ENCODE results near the gene TMEM69. TPM values are rescaled to one million over a fixed set of nuclear protein-coding genes. Genes with fewer than 3 reads are reported as not detected.

The TMEM69 gene
- total and polyA plus RNA-seq, 2 of the 13 experiments (the other 11 are each of a cell fraction or from before 2014, with no cell fraction given): 25.4 to 135 TPM

- TF ChIP-seq POLR2AphosphoS2 (IDR thresholded peaks at IDR 0.05; ENCODE audit: low read depth, low read length) (no peak), THAP11 (CRISPR knock-in tag; IDR thresholded peaks at IDR 0.05) (peak; percentile 96), RFX3 (CRISPR knock-in tag; IDR thresholded peaks at IDR 0.05) (no peak), UBTF (CRISPR knock-in tag; IDR thresholded peaks at IDR 0.05) (peak; percentile 56), MXD1 (CRISPR knock-in tag; IDR thresholded peaks at IDR 0.05) (0 out of 2 replicates have a peak, but pooled peaks have one; percentile 45), ELF3 (CRISPR knock-in tag; IDR thresholded peaks at IDR 0.05) (peak; percentile 58; the same call in 1 of the 2 replicates), ARID3A (IDR thresholded peaks at IDR 0.05; ENCODE audit: low read depth, low read length) (peak; percentile 47; the same call in 1 of the 2 replicates), RAD51 (IDR thresholded peaks at IDR 0.05; ENCODE audit: borderline replicate concordance) (no peak), KLF15 (CRISPR knock-in tag; IDR thresholded peaks at IDR 0.05; ENCODE audit: borderline replicate concordance) (no peak), ELF1 (CRISPR knock-in tag; IDR thresholded peaks at IDR 0.05) (peak; percentile 84), TRAFD1 (CRISPR knock-in tag; IDR thresholded peaks at IDR 0.05; ENCODE audit: borderline replicate concordance) (no peak), IRF2 (CRISPR knock-in tag; IDR thresholded peaks at IDR 0.05) (peak; percentile 77), ZFP62 (CRISPR knock-in tag; IDR thresholded peaks at IDR 0.05) (no peak), CREB1 (IDR thresholded peaks at IDR 0.05) (no peak), CREB1 (CRISPR knock-in tag; IDR thresholded peaks at IDR 0.05) (peak; percentile 85), SP4 (CRISPR knock-in tag; IDR thresholded peaks at IDR 0.05) (peak; percentile 57), MBD4 (IDR thresholded peaks at IDR 0.05; ENCODE audit: borderline replicate concordance, low read length) (no peak), DR1 (CRISPR knock-in tag; IDR thresholded peaks at IDR 0.05) (peak; percentile 71), MXI1 (IDR thresholded peaks at IDR 0.05; ENCODE audit: borderline replicate concordance, low read depth, low read length) (peak; percentile 84; the same call in 1 of the 3 replicates), ZFP36L1 (CRISPR knock-in tag; IDR thresholded peaks at IDR 0.05) (peak; percentile 40; the same call in 1 of the 2 replicates), ZFY (CRISPR knock-in tag; IDR thresholded peaks at IDR 0.05) (peak; percentile 70), ZNF839 (CRISPR knock-in tag; IDR thresholded peaks at IDR 0.05; ENCODE audit: borderline replicate concordance) (no peak), HNRNPUL1 (IDR thresholded peaks at IDR 0.05; ENCODE audit: low read depth, low read length) (no peak)
- TF ChIP-seq, protein P1, sequence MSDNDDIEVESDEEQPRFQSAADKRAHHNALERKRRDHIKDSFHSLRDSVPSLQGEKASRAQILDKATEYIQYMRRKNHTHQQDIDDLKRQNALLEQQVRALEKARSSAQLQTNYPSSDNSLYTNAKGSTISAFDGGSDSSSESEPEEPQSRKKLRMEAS (IDR thresholded peaks at IDR 0.05): peak; percentile 67
These were observed at the start of gene TMEM69 (continued) for GRCh38 chr1:45687754-45688740.

Measured in HepG2 (cell line).